ENCODE measurements around the gene RAD50. TPM values are rescaled to one million over a fixed set of nuclear protein-coding genes. Genes with fewer than 3 reads are reported as not detected.

Gene RAD50
- polyA plus RNA-seq, 1 of the 3 experiments (the other 2 are of a cell fraction): 20.0 TPM

DNA sequence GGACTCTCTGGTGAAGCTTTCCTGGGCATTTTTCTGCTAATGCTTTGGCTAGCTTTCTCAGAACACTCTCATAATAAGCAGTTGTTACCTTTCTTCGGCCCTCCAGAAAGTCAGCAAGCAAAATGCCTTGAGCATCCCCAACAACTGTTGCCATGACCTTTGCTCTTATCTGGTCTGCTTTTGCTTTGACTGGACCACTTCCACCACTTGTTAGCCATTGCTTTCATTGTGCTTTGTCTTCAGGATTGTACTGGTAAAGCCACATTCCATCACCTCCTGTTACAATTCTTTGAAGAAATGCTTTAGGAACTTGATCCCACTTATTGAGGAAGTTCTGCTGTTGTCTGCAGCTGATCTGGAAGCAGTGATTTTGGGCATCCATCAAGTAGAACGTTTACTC, 35.7 kb downstream of the RAD50 start:
- 83% methylated on average over 2 of the region's 2 CpGs for WGBS (ENCODE audit: low lambda C conversion rate)
- TF ChIP-seq CHD2 (IDR thresholded peaks at IDR 0.05; ENCODE audit: low read length, partially characterized antibody) (no peak), EZH2phosphoT487 (IDR thresholded peaks at IDR 0.05; ENCODE audit: borderline replicate concordance, low read depth) (no peak), TAF1 (IDR thresholded peaks at IDR 0.05; ENCODE audit: borderline replicate concordance, low read depth, low read length) (no peak), YY1 (IDR thresholded peaks at IDR 0.05; ENCODE audit: low read depth) (no peak), FOSL2 (IDR thresholded peaks at IDR 0.05; ENCODE audit: borderline replicate concordance, low read depth) (no peak), RXRA (IDR thresholded peaks at IDR 0.05; ENCODE audit: borderline replicate concordance, low read depth) (no peak)
- Histone ChIP-seq H4K20me1 (ENCODE audit: insufficient read depth) (no peaks in the 10 kb centered on the region), H2AFZ (ENCODE audit: low read depth) (no peak overlapping the region), H3K27ac (ENCODE audit: low read depth in 2 of 2, low read length in 1 of 2) (no peak overlapping the region), H3K36me3 (replicated peaks in 1 of 2; ENCODE audit: control insufficient read depth in 1 of 2, insufficient read depth in 2 of 2, low read length in 1 of 2) (peaks cover 65 to 93% of the 10 kb centered on the region in 2 experiments), H3K79me2 (ENCODE audit: insufficient read depth) (no peaks in the 10 kb centered on the region), H3K4me2 (no peak overlapping the region), H3K9ac (no peak overlapping the region), H3K9me3 (no peaks in the 10 kb centered on the region), H3K9me2 (no peaks in the 10 kb centered on the region), H3K4me1 (ENCODE audit: control insufficient read depth in 1 of 2, insufficient read depth in 2 of 2, low read depth in 1 of 2, low read length in 1 of 2) (peaks cover 0 to 8% of the 10 kb centered on the region in 2 experiments; a peak in 3 of 4 replicates), H3K27me3 (ENCODE audit: insufficient read depth) (no peaks in the 10 kb centered on the region), H3K4me3 (ENCODE audit: low read depth in 2 of 2, low read length in 1 of 2) (no peak overlapping the region), H3F3A (replicated peaks; ENCODE audit: insufficient read depth) (no peaks in the 10 kb centered on the region)
- DNase-seq: no peak
- POLR2A ChIA-PET: no interaction called here
- CTCF ChIA-PET: interaction anchor here (0.6 to 1.2 kb wide), 2 partner anchors 52 to 366 kb away, joined by 3 to 5 read pairs; no protein-coding TSS in a partner anchor

DNA sequence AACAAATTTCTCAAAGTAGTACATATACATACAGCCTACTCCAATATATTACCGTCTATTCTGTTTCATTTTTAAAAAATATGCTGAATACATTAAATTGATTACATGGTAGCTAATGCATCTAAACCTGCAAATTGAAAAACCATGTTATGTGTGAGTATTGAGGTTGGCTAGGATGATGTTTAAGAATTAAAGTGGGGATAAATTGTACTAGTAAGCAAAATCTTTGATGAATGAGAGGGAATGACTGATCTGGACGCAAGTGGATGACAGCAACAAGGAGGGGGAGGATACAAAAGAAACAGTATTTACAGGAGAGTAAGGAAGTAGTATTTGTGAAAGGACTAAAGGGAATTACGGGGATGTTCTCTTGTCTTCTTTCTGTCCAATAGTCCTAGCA, 37.4 kb downstream of the RAD50 start:
- no peaks in the 10 kb centered on the region for H3K9me2 ChIP-seq
- H3K4me3 ChIP-seq (ENCODE audit: low read depth in 2 of 2, low read length in 1 of 2): no peak overlapping the region
- no peak overlapping the region for H2AFZ ChIP-seq (ENCODE audit: low read depth)
- ChIA-PET CTCF (interaction anchor here (1.7 kb wide), 1 partner anchor 67 kb away, joined by 5 read pairs; no protein-coding TSS in a partner anchor), POLR2A (no interaction called here)
- no peaks in the 10 kb centered on the region for H3K79me2 ChIP-seq (ENCODE audit: insufficient read depth)
- no peak overlapping the region for H3K27ac ChIP-seq (ENCODE audit: low read depth in 2 of 2, low read length in 1 of 2)
- no peaks in the 10 kb centered on the region for H3F3A ChIP-seq (replicated peaks; ENCODE audit: insufficient read depth)
- H3K4me1 ChIP-seq (ENCODE audit: control insufficient read depth in 1 of 2, insufficient read depth in 2 of 2, low read depth in 1 of 2, low read length in 1 of 2): peaks cover 0 to 4% of the 10 kb centered on the region in 2 experiments; a peak in 3 of 4 replicates
- no peaks in the 10 kb centered on the region for H4K20me1 ChIP-seq (ENCODE audit: insufficient read depth)
- H3K27me3 ChIP-seq (ENCODE audit: insufficient read depth): no peaks in the 10 kb centered on the region
- H3K9ac ChIP-seq: no peak overlapping the region
- no peak for DNase-seq
- no peak overlapping the region for H3K4me2 ChIP-seq
- H3K36me3 ChIP-seq (replicated peaks in 1 of 2; ENCODE audit: control insufficient read depth in 1 of 2, insufficient read depth in 2 of 2, low read length in 1 of 2): peaks cover 59 to 86% of the 10 kb centered on the region in 2 experiments
- 98% methylated on average over 3 of the region's 3 CpGs for WGBS (ENCODE audit: low lambda C conversion rate)
- no peaks in the 10 kb centered on the region for H3K9me3 ChIP-seq
- TF ChIP-seq TAF1 (IDR thresholded peaks at IDR 0.05; ENCODE audit: borderline replicate concordance, low read depth, low read length) (no peak), SMC3 (IDR thresholded peaks at IDR 0.05; ENCODE audit: low read depth, low read length) (no peak), NRF1 (IDR thresholded peaks at IDR 0.05; ENCODE audit: low read depth, low read length) (no peak), RFX5 (IDR thresholded peaks at IDR 0.05; ENCODE audit: low read length) (no peak), GATA2 (CRISPR knock-in tag; IDR thresholded peaks at IDR 0.05) (no peak), RCOR1 (IDR thresholded peaks at IDR 0.05; ENCODE audit: low read length) (no peak), RXRA (IDR thresholded peaks at IDR 0.05; ENCODE audit: borderline replicate concordance, low read depth) (no peak), JUND (IDR thresholded peaks at IDR 0.05) (no peak)
- TF ChIP-seq, protein P1, sequence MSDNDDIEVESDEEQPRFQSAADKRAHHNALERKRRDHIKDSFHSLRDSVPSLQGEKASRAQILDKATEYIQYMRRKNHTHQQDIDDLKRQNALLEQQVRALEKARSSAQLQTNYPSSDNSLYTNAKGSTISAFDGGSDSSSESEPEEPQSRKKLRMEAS (IDR thresholded peaks at IDR 0.05; ENCODE audit: low read depth): no peak
- TF ChIP-seq, protein P2, sequence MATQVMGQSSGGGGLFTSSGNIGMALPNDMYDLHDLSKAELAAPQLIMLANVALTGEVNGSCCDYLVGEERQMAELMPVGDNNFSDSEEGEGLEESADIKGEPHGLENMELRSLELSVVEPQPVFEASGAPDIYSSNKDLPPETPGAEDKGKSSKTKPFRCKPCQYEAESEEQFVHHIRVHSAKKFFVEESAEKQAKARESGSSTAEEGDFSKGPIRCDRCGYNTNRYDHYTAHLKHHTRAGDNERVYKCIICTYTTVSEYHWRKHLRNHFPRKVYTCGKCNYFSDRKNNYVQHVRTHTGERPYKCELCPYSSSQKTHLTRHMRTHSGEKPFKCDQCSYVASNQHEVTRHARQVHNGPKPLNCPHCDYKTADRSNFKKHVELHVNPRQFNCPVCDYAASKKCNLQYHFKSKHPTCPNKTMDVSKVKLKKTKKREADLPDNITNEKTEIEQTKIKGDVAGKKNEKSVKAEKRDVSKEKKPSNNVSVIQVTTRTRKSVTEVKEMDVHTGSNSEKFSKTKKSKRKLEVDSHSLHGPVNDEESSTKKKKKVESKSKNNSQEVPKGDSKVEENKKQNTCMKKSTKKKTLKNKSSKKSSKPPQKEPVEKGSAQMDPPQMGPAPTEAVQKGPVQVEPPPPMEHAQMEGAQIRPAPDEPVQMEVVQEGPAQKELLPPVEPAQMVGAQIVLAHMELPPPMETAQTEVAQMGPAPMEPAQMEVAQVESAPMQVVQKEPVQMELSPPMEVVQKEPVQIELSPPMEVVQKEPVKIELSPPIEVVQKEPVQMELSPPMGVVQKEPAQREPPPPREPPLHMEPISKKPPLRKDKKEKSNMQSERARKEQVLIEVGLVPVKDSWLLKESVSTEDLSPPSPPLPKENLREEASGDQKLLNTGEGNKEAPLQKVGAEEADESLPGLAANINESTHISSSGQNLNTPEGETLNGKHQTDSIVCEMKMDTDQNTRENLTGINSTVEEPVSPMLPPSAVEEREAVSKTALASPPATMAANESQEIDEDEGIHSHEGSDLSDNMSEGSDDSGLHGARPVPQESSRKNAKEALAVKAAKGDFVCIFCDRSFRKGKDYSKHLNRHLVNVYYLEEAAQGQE (IDR thresholded peaks at IDR 0.05; ENCODE audit: low read depth, low read length): no peak
